HG02610 (cell line): ENCODE results near the gene CYSTM1.

Experiments used
- ATAC-seq: cut with Tn5 transposase; IDR thresholded peaks from one replicate; pipeline ENCODE4 v1.9.1; 2021; ENCODE audit warnings: mild to moderate bottlenecking, moderate library complexity; ENCODE audit not compliant: unreplicated experiment

The CYSTM1 gene

DNA sequence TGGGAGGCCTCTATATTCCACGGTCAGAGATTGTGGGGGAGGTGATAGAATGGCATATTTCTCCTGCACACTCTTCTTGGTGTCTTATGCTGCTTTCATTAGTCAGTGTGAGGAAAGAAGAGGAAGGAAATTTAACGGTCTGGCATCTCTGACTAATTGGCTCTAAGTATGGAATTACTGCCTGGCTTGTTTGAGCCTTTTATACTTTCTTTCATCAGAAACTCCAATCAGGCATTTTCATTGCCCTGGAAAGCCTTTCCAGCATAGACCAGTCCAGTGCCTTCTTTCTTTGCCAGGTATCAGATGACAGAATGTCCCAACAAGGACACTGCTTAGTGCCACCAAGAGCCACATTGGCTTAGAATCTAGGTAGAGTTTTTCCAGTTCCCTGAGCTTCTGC, 30.2 kb downstream of the CYSTM1 start:
- ATAC-seq: no peak

DNA sequence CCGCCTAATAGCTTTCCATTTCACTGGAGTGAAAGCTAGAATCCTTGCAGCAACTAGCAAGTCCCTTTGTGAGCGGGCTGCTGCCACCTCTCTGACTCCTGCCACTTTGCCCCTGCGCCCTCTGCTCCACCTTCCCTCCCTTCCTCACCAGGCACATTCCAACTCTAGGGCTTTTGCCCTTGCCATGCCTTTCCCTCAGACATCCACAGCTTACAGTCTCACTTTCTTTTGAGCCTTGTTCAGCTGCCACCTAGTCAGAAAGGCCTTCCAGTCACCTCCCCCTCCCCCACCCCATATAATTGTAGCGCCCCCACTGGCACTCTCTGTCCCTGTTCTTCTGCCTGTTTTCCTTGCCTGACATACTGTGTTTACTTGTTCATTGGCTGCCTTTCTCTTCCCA, 31.0 kb downstream of the CYSTM1 start:
- no peak for ATAC-seq

DNA sequence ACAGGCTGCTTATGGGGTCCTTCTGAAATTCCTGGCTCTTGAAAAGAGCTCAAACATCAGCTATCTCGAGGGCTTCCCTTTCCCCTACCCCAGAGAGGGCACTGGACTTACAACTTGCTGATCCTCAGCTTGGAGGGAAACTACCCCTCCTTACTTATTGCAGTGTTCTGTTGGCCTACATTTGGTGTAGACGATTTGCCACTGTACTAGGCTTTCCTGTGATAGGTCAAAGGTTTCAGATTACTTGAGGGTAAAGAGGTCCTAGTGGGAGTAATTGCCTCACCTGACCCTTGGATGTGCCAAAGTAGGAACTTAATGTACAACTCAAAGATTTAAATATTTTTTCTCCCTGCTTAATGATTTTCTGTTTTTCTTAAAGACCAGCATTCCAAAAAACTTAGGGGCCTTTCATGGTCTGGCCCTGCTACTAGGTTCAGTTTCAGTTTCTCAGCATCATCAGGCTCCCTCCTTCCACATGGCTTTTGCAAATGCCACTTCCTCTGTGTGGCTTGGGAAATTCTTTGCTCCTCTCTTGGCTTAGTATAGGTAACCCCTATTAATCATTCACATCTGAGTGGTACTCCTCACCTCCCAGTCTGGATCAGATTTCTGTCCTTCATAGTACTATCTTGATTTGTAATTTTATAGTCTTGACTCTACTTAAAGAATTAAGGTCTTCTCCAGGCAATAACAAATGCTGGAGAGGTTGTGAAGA, 32.4 kb downstream of the CYSTM1 start:
- ATAC-seq: peak; percentile 88

DNA sequence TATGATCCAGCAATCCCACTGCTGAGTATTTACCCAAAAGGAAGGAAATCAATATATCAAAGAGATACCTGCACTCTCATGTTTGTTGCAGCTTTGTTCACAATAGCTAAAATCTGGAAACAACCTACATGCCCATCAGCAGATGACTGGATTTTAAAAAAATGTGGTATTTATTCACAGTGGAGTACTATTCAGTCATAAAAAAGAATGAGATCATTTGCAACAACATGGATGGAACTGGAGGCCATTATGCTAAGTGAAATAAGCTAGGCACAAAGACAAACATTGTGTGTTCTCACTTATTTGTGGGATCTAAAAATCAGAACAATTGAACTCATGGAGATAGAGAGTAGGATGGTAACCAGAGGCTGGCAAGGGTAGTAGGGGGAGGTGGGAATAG, 33.1 kb downstream of the CYSTM1 start:
- no peak for ATAC-seq

DNA sequence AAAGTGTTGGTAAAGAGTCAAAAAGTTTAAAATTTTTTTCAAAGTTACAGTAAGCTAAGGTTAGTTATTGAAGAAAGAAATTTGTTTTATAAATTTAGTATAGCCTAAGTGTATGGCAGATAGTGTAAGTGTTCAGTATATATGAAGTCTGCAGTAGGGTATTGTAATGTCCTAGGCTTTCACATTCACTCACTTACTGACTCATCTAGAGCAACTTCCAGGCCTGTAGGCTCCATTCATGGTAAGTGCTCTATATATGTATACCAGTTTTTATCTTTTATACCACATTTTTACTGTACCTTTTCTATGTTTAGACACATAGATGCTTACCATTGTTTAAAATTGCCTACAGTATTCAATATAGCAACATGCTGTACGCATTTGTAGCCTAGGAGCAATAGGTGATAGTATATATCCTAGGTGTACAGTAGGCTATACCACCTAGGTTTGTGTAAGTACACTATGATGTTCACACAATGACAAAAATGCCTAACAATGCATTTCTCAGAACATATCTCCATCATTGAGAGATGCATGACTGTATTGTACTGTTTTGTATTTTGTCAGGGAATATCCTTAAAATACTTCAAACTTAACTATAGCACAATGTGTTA, 38.5 kb downstream of the CYSTM1 start:
- ATAC-seq: peak; percentile 96

DNA sequence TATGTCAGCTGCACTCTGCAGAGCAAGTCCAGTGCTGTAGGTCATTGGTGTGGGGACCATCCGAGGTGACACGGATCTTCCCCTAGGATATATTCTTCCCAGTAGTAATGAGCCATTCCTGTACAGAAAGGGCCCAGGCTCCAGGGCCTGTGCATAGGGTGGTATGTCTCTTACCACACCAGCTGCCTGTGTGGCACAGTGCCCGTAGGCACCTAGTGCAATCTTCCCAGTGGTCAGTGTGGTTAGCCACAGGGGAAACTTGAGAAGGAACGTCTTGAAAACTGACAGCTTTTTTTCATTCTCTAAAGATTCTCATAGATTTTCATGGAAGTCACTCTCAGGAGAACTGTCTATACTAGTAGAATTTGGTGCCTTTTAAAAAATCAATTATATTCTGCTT, 39.8 kb downstream of the CYSTM1 start:
- ATAC-seq: no peak

DNA sequence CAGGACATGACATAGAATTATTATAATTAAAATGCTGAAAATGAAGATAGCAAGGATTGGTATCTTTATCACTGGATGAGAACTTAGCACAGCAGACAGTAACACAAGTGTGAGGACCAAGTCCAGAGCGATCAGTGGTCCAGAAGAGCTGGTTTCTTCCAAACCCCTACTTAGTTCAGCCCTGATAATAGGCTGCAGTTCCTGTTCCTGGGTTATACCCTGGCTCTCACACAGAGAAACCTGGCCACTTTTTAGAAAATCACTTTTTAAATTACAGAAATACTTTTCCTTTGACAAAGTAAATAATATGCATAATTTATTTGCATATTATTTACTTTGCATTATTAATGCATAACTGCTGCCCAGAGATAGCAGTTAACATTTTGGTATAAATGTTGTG, 40.3 kb downstream of the CYSTM1 start:
- no peak for ATAC-seq

DNA sequence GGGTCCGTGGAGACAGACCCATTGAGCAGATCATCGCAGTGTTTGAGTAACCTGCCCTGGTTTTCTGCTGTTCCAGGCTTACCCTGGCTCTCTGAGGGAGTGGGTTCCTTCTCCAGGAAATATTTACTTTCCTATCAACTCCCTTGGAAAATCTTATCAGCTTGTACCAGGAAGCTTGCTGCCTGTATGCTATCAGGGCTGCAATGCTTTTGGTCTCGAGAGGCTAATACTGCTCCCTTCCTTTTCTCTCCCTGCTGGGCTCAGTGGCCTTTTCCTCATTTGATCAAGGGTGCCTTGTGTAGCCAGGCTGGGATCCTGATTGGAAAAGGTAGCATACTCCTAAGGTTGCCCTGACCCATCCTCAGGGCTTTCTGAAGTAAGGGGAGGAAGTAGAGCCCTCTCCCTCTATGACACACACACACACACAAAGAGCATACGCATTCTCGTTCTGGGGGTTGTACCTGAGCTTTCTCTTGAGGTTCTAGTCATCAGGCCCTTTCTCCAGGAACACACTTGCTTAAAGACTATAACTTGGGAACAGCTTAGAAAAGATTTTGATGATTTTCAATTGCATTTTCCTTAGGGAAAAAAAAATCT, 41.6 kb downstream of the CYSTM1 start:
- no peak for ATAC-seq

DNA sequence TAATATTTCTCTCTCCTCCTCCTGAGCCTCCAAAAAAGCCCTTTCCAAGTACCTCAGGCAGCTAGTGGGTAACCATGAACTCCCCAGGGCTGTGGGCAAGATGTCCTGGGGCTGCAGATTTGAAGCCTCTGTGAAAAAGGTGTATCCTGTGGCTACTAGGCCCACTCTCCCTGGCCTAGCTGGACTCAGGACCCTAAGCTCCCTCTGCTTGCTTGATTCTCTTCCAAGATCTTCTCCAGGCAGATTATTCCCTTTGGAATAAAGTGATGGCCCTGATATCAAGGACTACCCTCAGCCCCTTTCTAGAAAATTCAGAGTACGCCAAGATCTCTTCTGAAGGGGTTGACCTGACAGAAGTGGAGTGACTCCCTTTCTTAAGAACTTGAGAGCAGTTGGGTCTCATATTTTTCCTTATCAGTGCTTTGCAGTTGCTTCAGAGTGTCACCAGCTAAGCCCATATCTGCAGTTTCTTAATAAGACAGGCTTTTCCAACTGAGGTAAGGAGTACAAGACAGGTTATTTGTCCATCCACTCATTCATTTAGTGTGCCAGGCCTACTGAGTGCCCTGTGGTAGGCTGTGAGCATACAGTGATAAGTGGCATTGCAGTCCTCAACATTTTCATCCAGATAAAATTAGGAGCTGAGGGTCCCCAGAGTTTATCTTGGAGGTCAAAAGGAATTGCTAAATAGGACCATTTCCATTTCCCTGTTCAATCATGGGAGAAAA, 42.5 kb downstream of the CYSTM1 start:
- no peak for ATAC-seq

DNA sequence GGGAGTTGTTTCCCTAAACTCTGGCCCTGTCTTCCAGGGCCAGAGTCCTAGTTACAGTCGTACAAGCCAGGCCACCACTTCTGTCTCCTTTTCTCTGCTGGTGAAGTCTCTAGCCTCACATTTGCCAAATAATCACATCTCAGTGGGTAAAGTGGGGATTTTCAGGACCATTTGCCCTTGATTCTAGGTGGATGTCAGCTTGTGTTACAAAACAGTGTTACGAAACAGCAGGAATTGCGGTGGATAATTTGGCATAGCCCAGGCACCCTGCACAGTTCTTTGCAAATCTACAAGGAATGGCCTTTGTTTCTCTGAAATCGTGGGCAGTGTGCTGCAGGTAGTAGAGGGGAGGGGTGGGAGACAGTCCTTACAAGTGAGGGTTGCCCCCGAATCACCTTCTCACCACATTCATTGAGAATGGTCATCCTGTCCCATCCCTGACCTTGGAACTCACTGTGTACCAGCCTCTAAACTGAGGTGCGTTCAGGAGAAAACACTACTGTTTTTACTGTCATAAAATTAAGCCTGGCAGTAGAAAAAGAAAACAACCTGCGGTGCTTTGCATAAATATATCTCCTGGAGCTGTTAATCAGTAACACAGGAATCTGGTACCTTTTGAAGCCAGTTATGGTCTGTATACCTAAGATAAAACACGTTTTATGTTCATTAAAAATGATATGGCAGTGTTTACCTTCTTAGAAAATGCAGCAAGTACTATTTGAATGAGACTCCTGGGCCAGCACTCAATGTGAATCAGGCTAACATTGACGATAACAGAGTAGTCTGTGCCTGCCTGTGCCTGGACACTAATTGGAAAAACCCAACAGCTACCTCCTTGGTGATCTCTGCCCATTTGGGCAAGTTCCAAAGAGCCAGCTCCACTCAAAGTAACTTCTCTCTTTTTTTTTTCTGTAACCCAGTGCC, 44.3 kb downstream of the CYSTM1 start:
- peak; percentile 5 for ATAC-seq

DNA sequence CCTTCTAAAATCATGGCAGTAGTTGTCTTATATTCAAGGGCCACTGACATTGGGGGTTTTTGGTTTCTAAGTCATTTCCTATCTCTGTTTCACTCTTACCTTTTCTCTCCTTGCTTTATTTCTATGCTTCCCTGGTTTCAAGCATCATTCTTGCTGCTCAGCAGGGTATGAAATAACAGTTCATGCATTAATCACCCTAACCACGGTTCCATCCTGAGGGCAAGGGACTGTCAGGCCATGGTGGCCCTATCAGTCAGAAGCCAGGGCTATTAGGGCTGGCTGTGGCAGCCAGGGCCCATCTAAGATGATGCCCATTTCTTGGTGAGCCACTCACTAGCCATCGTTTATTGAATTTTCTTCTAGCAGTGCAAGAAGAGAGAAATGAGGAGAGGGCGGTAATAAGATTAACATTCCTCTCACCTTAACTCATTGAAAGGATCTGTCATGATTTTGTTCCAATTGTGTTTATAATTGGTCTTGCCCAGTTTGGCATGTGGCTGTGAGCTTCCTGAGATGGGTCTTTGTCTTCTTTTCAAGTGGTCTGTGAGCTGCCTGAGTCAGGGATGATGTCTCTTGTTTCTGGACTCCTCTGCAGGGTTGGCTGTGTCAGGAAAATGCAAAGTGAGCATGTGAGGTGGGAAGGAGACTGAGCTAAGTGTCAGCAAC, 45.2 kb downstream of the CYSTM1 start:
- peak; percentile 85 for ATAC-seq

DNA sequence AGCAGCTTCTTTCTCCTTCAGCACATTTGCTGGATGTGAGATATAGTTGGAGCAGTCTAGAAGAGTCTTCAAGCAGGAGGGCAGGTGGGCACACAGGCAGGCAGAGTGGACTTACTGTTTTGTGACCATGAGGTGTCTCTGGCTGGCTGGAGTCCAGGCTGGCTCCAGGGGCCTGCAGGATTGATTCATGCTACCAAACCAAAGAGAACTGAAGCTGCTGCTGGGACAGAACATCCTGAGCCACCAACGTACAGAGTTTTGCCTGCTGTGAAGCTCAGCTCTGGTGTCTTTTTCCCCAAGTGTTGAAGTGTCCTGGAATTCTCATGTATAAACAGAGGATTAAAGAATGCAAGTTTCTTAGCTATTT, 45.7 kb downstream of the CYSTM1 start:
- ATAC-seq: no peak

DNA sequence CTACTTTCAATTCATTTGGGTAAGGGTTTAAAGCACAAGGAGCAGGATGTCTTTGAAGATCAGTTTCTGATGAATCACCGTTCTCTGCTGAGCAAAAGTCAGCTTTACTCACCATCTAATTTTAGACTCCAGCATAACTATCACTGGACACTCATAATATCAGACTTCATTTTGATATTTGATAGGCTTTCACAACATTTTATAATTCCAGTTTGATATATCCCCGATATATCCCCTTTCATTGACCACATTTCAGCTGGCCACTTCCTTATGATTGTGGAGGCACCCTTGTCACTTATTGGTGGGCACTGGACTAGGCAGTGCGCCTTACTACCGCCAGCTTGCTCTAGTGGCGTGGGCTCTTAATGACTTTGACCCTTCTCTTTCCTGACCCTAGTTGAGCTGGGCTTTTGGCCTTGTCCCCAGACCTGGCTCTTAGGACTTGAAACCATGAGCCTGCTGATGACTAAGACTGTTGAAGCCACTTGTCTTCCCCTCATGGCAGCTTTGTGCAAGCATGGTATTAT, 46.8 kb downstream of the CYSTM1 start:
- ATAC-seq: peak; percentile 59

DNA sequence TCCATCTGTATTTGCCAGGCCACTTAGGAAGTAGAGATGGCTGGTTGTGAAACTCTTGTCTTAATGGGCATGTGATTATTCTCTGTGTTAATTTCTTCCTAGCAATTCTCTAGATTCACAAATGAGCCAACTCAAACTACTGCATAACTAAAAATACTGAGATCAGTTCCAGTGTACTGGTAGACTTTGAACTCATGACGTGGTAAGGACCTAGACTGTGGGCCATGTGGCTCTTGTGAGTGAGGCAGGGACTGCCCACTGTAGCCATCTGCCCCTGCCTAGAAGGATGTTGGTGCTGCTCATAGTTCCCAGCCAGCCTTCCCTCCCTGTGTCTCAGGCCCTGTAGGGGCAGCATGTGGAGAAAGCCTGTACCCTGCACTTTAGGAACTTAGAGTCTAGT, 47.4 kb downstream of the CYSTM1 start:
- ATAC-seq: no peak

DNA sequence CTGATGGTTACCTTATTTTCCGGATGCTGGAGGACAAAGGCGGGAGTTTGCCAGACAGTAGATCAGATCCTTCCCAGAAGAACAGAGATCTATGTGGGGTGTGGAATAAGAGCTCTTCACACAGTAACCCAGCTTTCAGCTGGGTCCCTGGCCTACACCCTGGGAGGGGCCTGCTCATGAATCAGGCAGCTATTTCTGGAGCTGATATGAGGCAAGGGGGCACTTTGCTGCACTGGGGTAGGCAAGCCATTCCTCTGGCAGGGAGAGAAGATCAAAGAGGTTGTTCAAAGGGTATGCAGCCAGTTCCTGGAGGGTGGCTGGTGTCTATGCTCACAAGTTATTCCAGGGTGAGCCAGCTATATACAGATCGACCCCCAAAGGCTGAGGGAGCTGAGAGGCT, 48.6 kb downstream of the CYSTM1 start:
- no peak for ATAC-seq

DNA sequence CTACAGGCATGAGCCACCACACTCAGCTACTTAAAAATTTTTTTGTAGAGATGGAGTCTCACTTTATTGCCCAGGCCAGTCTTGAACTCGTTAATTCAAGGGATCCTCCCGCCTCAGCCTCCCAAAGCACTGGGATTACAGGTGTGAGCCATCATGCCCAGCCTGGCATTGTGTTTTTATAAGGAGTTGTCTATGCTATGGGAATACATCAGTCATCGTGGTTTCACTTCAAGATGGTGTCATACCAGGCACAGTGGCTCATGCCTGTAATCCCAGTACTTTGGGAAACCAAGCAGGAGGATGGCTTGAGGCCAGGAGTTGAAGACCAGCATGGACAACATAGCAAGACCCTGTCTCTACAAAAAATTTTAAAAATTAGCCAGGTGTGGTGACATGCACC, 49.7 kb downstream of the CYSTM1 start:
- no peak for ATAC-seq

DNA sequence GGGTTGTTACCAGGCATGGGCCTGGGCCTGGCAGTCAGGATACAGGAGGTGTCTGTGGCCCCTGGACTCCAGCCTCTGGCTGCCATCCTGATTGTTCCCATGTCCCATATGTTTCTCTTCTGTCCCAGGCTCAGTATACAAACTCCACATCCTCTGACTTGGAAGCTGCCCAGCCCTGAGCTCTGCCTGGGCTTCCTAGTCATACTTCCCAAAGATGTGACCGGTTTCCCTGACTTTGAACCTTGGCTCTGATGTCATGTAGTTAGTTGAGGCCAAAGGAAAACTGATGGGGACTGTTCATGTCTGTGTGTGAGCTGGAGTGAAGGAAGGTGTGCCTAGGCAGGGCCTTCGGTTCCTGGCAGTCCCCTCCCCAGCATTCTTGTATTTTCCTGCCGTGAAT, 50.4 kb downstream of the CYSTM1 start:
- ATAC-seq: no peak

DNA sequence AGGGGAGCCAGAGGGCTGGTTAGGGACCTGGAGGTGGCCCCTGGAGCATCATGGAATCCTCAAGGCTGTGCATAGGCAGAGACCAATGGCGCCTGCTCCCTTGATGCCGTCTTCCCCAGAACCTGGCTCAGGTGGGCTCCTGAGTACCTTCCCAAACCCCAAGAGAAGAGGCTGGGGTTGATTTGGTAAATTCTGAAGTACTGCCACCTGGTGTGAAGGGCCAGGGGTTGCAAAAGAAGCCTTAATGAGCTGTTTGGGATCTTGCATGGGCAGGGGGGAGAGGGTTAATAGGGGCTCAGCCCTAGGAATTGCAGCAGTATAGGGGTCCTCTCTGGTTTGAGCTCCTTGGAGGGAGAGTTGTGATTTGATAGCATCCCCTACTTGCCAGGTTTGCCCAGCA, 52.1 kb downstream of the CYSTM1 start:
- no peak for ATAC-seq

DNA sequence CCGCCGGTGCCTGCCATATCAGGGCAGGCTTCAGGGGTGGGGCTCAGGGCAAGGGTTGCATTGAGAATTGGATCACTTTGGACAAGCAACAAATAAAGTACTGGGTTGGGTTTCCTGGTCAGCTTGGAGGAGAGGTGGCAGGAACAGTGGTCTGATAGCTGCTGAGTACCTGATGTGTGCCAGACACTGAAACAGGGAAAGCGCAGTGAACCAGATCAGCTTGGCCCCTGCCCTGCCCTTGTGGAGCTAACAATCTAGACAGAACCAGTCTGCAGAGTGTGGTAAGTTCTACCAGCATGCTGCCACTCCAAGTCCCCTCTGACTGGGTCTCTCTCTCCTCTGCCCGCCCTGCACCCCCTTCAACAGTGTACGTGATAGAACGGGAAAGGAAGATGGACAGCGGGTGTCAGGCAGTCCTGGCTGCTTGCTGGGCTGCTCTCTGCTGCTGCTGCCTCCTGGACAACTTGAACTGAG, 53.4 kb downstream of the CYSTM1 start:
- no peak for ATAC-seq

DNA sequence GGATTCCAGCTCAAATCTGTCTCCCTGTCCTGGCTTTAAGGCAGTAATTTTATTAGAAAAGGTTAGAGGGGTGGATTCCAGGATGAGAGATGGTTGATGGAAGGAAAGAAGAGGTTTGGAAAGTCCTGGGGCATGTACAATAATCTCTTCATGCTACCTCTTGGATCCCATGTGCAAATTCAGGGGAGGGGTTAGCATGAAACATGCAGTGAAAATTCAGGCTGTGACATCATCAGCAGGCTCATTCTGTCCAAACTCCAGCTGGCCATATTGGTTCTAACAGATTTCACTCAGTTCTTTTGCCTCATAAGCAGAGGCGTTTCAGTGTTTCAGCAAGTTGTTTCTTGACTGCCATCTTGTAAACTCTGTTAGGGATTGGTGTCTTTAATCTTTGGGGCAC, 55.4 kb downstream of the CYSTM1 start:
- ATAC-seq: no peak
